GM21360 (cell line): ENCODE results near the gene HSPA12A.

ENCODE experiments used
- ATAC-seq: cut with Tn5 transposase; IDR thresholded peaks from one replicate; pipeline ENCODE4 v1.9.1; 2021; ENCODE audit warnings: mild to moderate bottlenecking, moderate library complexity; ENCODE audit not compliant: unreplicated experiment

HSPA12A gene

DNA sequence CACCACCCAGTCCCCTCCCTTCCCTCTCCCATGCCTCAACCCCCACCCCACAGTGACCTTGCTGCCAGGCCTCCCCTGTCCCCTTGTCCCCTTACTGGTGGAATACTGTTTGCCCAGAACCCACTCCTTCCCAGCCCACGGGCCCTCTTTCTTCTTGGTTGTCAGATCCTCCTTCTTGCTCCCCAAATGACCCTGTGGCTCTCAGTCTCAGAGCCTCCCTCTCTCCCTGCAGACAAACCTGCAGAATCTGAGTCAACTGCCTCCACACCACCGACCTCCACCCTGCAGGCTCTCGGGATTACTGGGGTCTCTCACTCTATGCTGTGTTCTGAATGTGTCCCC is 47.5 kb downstream of the HSPA12A start:
- no peak for ATAC-seq

DNA sequence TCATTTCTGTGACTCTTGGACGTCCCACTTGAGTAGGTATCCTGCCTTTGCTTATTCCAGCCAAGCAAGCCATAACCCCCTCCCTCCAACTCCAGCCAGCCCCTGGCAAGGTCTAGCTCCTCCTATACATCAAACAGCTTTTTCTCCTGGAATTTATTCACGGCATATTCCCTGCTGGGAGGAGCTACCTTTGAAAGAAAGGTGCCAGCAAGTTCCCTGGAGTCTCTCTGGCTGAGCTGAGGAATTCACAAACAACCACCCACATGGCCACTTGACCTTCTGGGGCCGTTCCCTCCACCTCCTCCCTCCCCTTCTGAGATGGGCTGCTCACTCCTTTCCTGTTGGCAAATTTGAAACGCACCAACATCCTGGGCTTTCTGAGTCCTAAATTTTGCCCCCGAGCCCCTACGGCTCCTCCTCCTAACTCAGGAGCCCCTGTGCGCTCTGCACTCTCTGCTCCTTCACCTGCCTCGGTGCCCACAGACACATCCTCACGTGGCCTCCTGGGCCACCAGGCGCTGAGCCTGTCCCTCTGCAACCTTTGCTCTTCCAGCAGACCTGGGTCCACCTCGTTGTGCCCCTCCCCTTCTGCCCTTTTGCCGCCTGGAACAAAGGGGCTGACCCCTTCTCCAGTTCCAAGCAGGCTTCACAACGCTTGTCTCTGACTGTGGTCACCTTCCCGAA is 48.0 kb downstream of the HSPA12A start:
- no peak for ATAC-seq

GRCh38 chr10:116692225-116692624 is 50.1 kb downstream of the HSPA12A start:
- no peak for ATAC-seq

GRCh38 chr10:116691635-116692034 is 50.7 kb downstream of the HSPA12A start:
- no peak for ATAC-seq

GRCh38 chr10:116690356-116691322 is 51.7 kb downstream of the HSPA12A start:
- ATAC-seq, result no peak

- no peak for ATAC-seq
Observed at GRCh38 chr10:116689744-116690143, 52.6 kb downstream of the HSPA12A start.

- ATAC-seq, result no peak
Observed at GRCh38 chr10:116688741-116689495, 53.4 kb downstream of the HSPA12A start.

DNA sequence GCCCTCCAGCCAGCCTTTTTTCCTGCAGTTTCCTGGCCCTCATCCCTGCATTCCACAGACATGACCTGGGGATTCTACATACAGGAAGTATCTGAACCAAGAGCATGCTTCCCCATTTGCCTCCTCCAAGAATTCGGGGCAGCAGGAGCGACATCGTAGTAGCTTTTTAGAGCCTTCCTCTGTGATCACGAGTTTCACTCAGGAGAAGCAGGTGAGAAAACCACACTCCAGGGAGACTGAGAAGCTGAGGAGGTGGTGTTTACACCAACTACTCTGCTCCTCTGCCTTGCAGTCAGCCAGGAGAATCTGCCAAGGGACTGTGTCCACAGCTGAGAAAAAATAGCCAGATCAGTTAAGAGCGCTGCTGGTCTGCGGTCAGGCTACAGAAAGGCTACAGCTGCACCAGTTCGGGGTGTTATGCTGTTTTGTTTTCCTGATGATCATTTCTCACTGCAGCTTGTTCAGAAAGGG is 54.1 kb downstream of the HSPA12A start:
- no peak for ATAC-seq

DNA sequence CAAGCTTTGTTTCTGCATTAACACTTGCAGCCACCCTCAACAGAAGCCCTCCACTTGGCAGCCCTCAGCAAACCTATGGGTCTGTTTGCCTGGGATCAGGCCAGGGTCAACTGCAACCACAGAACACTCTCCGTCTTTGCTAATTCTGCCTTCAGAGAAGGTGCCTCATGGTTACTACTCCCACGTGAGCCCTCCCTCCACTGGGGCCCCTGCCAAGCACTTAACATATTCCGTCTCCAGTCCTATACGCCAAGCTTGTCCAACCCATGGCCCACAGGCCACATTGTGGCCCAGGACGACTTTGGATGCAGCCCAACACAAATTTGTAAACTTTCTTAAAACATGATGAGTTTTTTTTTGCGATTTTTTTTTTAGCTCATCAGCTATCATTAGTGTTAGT is 54.7 kb downstream of the HSPA12A start:
- no peak for ATAC-seq

DNA sequence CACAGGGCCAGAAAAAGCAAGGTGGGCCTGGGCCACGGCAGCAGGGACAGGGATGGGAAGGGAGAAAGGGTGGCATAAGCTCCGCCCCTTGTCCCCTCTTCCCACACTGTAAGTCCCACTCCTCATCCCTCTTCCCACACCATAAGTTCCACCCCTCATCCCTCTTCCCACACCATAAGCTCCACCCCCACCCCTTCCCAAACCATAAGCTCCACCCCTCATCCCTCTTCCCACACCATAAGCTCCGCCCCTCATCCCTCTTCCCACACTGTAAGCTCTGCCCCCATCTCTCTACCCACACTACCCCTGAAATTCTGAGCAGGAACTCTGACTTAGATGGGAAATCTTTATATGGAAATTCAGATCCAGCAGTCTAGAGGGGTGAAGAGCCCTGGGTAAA is 55.7 kb downstream of the HSPA12A start:
- ATAC-seq, result no peak

DNA sequence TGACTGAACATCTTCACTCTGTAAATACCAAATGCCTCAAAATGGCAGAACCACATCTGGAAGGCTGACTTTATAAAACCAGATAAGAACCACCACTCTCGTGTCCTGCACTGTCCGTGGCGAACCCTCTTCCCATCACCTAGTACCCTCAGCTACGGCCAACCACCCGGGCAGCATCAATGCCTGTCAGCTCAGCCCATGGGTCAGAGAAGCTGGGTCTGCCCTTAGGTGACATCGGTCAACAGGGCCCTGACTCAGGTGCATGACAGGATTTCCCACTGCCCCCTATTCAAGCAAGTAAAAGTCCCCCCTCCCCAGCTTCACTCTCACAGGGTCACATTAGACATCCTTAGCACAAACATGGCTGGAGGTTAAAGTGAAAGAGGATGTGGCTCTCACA is 56.6 kb downstream of the HSPA12A start:
- ATAC-seq, result no peak

DNA sequence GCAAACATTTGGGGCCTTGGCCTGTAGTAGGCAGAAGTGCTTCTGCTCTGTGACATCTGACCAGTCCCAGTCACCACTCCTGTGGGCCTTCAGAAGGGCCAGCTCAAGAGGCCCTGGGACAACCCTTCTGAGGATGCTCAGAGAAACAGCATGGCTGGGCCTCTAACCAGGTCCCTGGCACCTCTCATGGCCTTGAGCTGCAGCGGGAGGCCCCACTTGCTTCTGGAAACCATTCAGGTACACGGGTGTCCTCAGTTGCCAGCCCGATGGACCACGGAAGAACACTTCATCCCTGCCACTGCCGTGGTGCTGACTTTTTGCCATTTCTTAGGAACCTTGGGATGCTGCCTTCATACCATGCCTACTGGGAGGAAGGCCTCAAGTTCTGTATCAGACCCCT is 57.6 kb downstream of the HSPA12A start:
- ATAC-seq, result no peak

DNA sequence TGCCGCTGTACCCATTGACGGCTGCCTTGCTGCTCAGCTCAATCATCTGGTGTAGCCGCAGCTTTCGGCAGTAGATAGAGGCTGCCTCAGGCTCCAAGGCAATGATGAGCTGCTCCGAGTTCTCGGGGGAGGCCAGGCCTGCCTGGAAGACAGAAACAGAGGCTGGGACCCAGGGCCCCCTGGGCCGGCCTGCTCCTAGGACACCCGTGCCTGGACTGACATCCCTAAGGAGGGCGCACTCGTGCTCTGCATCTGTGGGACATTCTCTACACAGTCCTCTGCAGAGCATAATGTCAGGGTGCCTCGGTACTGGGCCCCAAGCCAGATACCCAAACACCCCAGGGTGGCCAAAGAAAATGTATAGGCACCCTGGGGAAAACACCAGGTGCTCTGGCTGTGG is 58.5 kb downstream of the HSPA12A start:
- no peak for ATAC-seq

- no peak for ATAC-seq
Observed at GRCh38 chr10:116683166-116683565, 59.2 kb downstream of the HSPA12A start.

DNA sequence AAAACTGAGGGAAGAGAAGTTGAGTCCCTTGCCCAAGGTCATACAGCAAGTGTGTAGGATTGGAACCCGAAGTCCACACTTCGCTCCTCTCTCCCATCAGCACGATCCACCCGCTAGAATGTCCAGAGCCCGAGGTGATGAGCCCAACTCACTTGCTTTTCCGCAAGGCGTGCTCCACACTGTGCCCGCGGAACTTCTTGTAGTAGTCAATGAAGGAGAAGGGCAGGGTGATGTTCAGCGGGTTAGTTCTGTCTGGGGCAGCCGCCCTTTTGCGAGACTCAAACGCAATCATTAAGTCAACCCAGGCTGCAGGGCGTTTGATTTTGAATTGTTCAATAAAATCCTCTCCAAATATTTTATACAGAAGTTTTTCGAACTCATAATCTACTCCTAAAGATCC is 63.0 kb downstream of the HSPA12A start:
- ATAC-seq, result no peak

DNA sequence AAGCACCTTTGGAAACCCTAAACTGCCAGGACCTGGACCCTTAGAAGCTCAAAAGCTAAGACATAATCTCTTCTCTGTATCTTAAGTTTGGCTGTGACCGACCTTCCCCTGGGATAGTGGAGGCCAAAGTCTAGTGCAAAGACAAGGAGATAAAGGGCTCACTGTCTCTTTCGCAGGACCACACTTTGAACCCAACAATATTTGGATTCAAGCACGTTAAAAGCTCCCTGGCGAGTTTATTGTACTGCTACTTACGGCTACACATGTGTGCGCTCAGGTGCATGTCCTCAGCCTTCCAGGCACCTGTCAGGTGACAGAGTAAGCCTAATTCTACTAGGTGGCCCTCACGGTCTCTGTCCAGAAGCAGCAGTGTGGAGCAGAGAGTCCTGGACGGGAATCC is 65.7 kb downstream of the HSPA12A start:
- no peak for ATAC-seq

- no peak for ATAC-seq
Observed at GRCh38 chr10:116676118-116676517, 66.2 kb downstream of the HSPA12A start.

- no peak for ATAC-seq
Observed at GRCh38 chr10:116674901-116675423, 67.4 kb downstream of the HSPA12A start.

GRCh38 chr10:116673866-116674265 is 68.5 kb downstream of the HSPA12A start:
- ATAC-seq, result no peak

DNA sequence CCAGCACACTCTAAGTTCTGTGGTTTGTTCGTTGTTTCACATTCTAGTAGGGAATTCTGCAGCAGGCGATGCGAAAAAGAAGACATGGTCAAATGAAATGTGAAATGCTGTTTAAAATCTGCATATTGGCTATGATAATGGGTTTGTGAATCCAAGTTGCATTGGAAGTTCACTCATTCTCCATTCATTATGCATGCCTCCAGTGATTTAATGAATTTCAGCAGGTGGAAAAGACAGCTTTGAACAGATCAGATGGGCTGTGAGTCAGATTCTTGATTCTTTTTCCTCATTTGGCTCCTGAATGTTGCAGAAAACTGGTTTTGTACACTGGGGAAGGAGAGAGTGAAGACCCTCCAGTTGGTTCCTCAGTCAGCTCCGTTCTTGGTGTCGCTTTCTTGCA is 69.5 kb downstream of the HSPA12A start:
- ATAC-seq, result no peak

DNA sequence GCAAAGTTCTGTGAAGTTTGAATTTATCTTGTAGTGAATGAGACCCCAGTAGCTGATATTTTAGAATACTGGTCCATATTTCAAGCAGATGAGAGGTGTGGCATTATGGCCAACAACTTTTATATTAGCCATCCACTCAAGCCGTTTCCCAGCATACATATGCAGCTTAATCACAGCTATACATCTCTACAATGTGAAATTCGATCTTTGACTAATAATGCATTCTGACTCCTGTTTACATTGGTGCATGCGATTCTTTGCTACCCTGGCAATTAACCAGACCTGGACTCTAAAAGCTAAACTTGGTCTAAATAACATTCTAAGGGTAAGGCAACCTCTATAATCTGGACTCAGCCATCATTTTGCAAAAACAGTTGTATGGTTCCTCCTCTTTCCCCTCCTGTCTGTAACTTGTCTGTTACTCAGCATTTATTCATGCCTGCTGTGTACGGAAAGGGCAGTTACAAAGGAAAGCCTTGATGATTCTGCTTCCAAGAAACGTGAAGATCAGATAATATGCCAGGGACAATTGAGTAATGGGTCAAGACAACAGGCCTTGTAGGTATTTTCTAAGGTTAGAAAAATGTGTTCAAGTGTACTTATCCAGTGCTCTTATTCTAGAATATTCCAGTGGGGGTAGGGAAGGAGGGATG is 71.0 kb downstream of the HSPA12A start:
- ATAC-seq, result no peak
